Small intestine (tissue), 7 donors: ENCODE measurements around the gene SOX3. TPM values are rescaled to one million over a fixed set of nuclear protein-coding genes. Genes with fewer than 3 reads are reported as not detected.

ENCODE experiments used
- DNase-seq, 2 donors: peaks; one replicate each; pipeline versions ENCODE4 v3.0.0 to v3.0.0-alpha.2; 2013
- FAIRE-seq: peaks from 2 replicates; lab custom pipeline; 2012; peaks lifted over from hg19 to GRCh38; lab: Jason Lieb, UNC
- H3K27ac ChIP-seq, 3 donors: one replicate each; pipeline ENCODE4 v1.5.1; 2013; ENCODE audit warnings: low read length in 2 of 3, mild to moderate bottlenecking in 2 of 3, control low read depth in 1 of 3, inconsistent platforms in 1 of 3, low read depth in 1 of 3, moderate library complexity in 1 of 3
- H3K27me3 ChIP-seq, 3 donors: one replicate each; pipeline ENCODE4 v1.6.1; 2013; ENCODE audit warnings: low read length in 3 of 3, inconsistent platforms in 1 of 3; ENCODE audit not compliant: control insufficient read depth in 3 of 3, insufficient read depth in 3 of 3
- H3K36me3 ChIP-seq, 3 donors: one replicate each; pipeline ENCODE4 v1.6.1; 2013; ENCODE audit warnings: low read length in 3 of 3, inconsistent platforms in 1 of 3, low read depth in 1 of 3, mild to moderate bottlenecking in 1 of 3, moderate library complexity in 1 of 3; ENCODE audit not compliant: control insufficient read depth in 3 of 3, insufficient read depth in 2 of 3
- H3K4me1 ChIP-seq, 3 donors: one replicate each; pipeline ENCODE4 v1.6.1; 2013; ENCODE audit warnings: low read length in 2 of 3, inconsistent platforms in 1 of 3, low read depth in 1 of 3, mild to moderate bottlenecking in 1 of 3, moderate library complexity in 1 of 3; ENCODE audit not compliant: control insufficient read depth in 3 of 3, insufficient read depth in 2 of 3
- H3K4me3 ChIP-seq, 3 donors: one replicate each; pipeline ENCODE4 v1.5.1; 2013; ENCODE audit warnings: low read length in 3 of 3, control low read depth in 1 of 3, inconsistent platforms in 1 of 3, low read depth in 1 of 3, mild to moderate bottlenecking in 1 of 3, moderate library complexity in 1 of 3
- H3K9me3 ChIP-seq, 2 donors: one replicate each; pipeline ENCODE4 v1.6.1; 2013; ENCODE audit warnings: low read depth in 1 of 2, low read length in 1 of 2; ENCODE audit not compliant: control insufficient read depth in 2 of 2, insufficient read depth in 1 of 2
- WGBS, 3 donors: extraction: QIAGEN DNeasy Blood & Tissue Kit; methylation state at CpG; one replicate each; pipeline ENCODE4 v1.1.7; 2013; 5-methylcytosine and 5-hydroxymethylcytosine counted together
- polyA plus RNA-seq, 4 donors: library from polyadenylated mRNA; stranded (reverse) in 3 of 4; unstranded in 1 of 4; fragments of 200-250 nt in 3 of 4; fragments of 120-200 nt in 1 of 4; gene quantifications; one replicate each; pipeline versions ENCODE4 v1.2.1 to v1.2.3, GENCODE V29; 2013
- donor health status: healthy with polysubstance abuse.
- donor health status: control.
- donor health status: control.
- donor health status: Bipolar disorder and iron deficiency.
- donor health status: healthy.

The SOX3 gene
- polyA plus RNA-seq, 4 donors: not detected

- Histone ChIP-seq H3K4me1 (no peaks in the 10 kb centered on the region), H3K9me3 (no peaks in the 10 kb centered on the region), H3K27me3 (peaks cover 7 to 62% (median 36%) of the 10 kb centered on the region in 3 donors), H3K36me3 (no peaks in the 10 kb centered on the region), H3K4me3 (no peak overlapping the region), H3K27ac (no peak overlapping the region)
- DNase-seq (no peak), FAIRE-seq (no peak)
- WGBS, 3 donors: 5 to 35% (median 12%) methylated on average over 12 of the region's 12 CpGs
These were observed 5.4 kb upstream of the SOX3 start for GRCh38 chrX:140510306-140510676.

GRCh38 chrX:140509468-140510305 is 4.8 kb upstream of the SOX3 start:
- Histone ChIP-seq H3K36me3 (no peaks in the 10 kb centered on the region), H3K4me3 (no peak overlapping the region), H3K9me3 (no peaks in the 10 kb centered on the region), H3K27ac (no peak overlapping the region), H3K27me3 (peaks cover 7 to 67% (median 36%) of the 10 kb centered on the region in 3 donors), H3K4me1 (no peaks in the 10 kb centered on the region)
- FAIRE-seq (no peak), DNase-seq (no peak)
- 8 to 34% (median 23%) methylated on average over 28 to 30 of the region's 30 CpGs for WGBS, 3 donors

- H3K27ac ChIP-seq: no peak overlapping the region
- H3K4me3 ChIP-seq: no peak overlapping the region
- H3K36me3 ChIP-seq: no peaks in the 10 kb centered on the region
- WGBS, 3 donors: 9 to 47% (median 22%) methylated on average over 15 to 16 of the region's 16 CpGs
- DNase-seq (no peak), FAIRE-seq (no peak)
- H3K9me3 ChIP-seq: no peaks in the 10 kb centered on the region
- no peaks in the 10 kb centered on the region for H3K4me1 ChIP-seq
- H3K27me3 ChIP-seq: peaks cover 7 to 72% (median 38%) of the 10 kb centered on the region in 3 donors
These were observed 4.1 kb upstream of the SOX3 start for GRCh38 chrX:140508958-140509357.

GRCh38 chrX:140507982-140508305 is 3.1 kb upstream of the SOX3 start:
- Histone ChIP-seq H3K27ac (no peak overlapping the region), H3K27me3 (peaks cover 7 to 77% (median 41%) of the 10 kb centered on the region in 3 donors), H3K4me1 (no peaks in the 10 kb centered on the region), H3K4me3 (no peak overlapping the region), H3K36me3 (no peaks in the 10 kb centered on the region), H3K9me3 (no peaks in the 10 kb centered on the region)
- FAIRE-seq: no peak
- WGBS, 3 donors: 5 to 45% (median 6%) methylated on average over 16 to 23 of the region's 23 CpGs
- no peak for DNase-seq

GRCh38 chrX:140507223-140507981 is 2.5 kb upstream of the SOX3 start:
- no peaks in the 10 kb centered on the region for H3K36me3 ChIP-seq
- no peak overlapping the region for H3K27ac ChIP-seq
- no peak for FAIRE-seq
- no peaks in the 10 kb centered on the region for H3K9me3 ChIP-seq
- H3K27me3 ChIP-seq: peaks cover 7 to 82% (median 42%) of the 10 kb centered on the region in 3 donors
- WGBS, 3 donors: 5 to 42% (median 13%) methylated on average over 31 to 36 of the region's 36 CpGs
- H3K4me1 ChIP-seq: no peaks in the 10 kb centered on the region
- no peak overlapping the region for H3K4me3 ChIP-seq
- DNase-seq: no peak

- DNase-seq (no peak), FAIRE-seq (no peak)
- Histone ChIP-seq H3K36me3 (no peaks in the 10 kb centered on the region), H3K27me3 (peaks cover 7 to 87% (median 37%) of the 10 kb centered on the region in 3 donors), H3K27ac (no peak overlapping the region), H3K4me3 (no peak overlapping the region), H3K4me1 (no peaks in the 10 kb centered on the region), H3K9me3 (no peaks in the 10 kb centered on the region)
- WGBS, 3 donors: 3 to 36% (median 10%) methylated on average over 35 to 63 of the region's 63 CpGs
These were observed 810 bp upstream of the SOX3 start for GRCh38 chrX:140505421-140506337.

GRCh38 chrX:140503714-140504351 is 1.0 kb downstream of the SOX3 start:
- no peak for FAIRE-seq
- H3K27ac ChIP-seq: no peak overlapping the region
- H3K27me3 ChIP-seq: peaks cover 7 to 80% (median 30%) of the 10 kb centered on the region in 3 donors
- H3K36me3 ChIP-seq: no peaks in the 10 kb centered on the region
- DNase-seq: peak in 1 of 2 donors; percentile 32
- WGBS, 3 donors: 1 to 37% (median 22%) methylated on average over 13 to 92 of the region's 92 CpGs
- H3K9me3 ChIP-seq: no peaks in the 10 kb centered on the region
- peak overlapping the region in 1 of 3 donors; percentile 9 for H3K4me3 ChIP-seq
- no peaks in the 10 kb centered on the region for H3K4me1 ChIP-seq
